ENCODE results near the gene KIF16B.
"Not testable (repeated sequence)": the region's sequence is repeated elsewhere in the genome, so short reads cannot be mapped to it uniquely, and the experiment has no call there.

The KIF16B gene

DNA sequence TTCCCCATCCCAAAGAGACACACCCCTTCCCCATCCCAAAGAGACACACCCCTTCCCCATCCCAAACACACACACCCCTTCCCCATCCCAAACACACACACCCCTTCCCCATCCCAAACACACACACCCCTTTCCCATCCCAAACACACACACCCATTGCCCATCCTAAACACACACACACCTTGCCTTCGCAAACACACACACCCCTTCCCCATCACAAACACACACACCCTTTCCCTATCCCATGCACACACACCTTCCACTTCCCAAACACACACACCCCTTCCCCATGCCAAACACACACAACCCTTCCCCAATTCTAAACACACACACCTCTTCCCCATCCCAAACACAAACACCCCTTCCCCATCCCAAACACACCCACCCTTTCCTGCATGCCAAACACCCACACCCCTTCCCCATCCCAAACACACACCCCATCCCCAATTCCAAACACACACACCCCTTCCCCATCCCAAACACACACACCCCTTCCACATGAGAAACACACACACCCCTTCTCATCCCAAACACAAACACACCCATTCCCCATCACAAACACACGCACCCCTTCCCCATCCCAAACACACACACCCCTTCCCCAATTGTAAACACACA is 315.3 kb downstream of the KIF16B start:
- no peak for DNase-seq (ENCODE audit: low read depth, low spot score)

DNA sequence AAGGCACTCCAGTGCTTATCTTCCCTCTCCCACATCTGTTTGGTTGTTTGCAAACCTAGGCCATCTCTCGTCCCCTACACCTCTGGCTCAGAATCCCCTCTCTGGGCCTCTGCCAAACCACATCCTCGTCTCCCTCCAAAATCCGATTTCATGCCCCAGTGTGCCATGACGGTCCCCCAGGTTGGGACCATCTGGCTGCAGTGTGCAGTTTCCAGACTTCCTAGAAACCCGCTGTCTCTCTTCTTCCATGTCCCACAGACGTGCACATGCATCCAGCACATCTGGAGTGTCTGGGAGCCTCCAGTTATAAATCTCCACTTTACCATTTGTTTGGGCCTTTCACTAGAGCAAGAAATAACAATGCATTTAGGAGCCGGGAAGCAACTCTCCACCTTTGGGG is 316.2 kb downstream of the KIF16B start:
- no peak for DNase-seq (ENCODE audit: low read depth, low spot score)

DNA sequence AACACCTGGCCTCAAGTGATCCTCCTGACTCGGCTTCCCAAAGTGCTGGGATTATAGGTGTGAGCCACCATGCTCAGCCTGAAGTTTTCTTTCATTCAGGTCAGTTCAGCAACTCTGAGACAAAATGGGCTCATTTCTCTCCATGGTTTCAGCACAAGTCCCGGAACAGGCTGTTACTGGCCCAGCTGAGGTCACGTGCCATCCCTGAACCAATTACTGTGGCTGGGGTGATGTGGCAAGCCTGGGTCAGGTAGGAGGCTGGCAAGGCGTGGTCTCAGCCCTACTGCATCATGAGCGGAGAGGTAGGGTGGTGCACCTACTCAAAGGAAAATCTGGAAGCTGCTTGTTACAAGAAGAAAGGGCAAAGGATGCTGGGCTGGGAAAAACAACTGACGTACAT is 326.4 kb downstream of the KIF16B start:
- no peak for DNase-seq (ENCODE audit: low read depth, low spot score)

DNA sequence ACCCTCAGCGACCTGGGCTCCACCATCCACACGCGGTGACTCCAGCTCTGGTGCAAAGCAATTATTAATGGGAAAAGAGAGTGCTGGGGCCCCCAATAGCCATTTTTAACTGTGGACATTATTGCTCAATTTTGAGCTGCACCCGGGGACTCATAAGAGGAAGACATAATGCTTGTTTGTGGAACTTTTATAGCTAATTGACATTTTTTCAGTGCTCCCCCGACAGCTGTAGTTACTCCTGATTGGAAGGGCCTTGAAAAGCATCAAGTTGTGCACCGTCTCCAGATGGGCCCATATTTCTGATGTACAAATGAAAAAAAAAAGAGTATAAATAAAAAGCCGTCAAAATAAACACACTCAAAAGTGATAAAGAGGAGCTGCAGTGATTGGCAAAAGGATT is 327.0 kb downstream of the KIF16B start:
- no peak for DNase-seq (ENCODE audit: low read depth, low spot score)

DNA sequence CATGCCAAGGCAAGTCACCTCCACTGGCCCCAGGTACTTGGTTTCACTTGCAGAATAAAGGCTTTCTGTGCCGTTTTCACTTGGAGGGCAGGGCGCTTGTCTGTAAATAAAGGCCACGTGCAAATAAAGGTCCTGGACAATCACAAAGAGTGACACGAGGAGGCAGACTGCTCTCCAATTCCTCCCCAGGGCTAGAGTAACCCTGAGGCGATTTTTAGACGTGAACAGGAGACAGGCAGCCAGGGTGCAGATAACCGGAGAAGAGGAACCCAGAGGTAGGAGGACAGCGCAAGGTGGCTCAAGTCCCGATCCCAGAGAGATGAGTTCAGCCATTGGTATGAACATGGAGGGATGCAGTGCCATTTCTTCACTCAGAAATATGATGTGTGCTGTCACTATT is 327.4 kb downstream of the KIF16B start:
- no peak for DNase-seq (ENCODE audit: low read depth, low spot score)

DNA sequence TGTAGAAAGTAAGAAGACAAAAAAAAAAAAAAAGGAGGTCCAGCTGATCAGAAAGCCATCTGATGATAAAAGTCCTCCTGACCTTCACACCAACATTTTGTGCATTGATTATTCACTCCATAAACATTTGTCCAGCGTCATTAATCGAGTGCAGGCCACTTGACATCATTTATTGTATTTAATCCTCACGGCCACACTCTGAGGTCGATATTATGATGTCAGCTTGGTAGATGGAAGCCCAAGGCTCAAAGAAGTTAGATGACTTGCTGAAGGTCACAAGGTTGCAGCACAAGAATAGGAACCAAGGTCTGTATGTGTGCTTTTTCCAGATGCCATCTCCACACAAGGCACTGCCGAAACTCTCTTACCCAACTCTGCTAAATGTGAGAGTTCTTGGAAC is 328.4 kb downstream of the KIF16B start:
- DNase-seq (ENCODE audit: low read depth, low spot score): no peak

DNA sequence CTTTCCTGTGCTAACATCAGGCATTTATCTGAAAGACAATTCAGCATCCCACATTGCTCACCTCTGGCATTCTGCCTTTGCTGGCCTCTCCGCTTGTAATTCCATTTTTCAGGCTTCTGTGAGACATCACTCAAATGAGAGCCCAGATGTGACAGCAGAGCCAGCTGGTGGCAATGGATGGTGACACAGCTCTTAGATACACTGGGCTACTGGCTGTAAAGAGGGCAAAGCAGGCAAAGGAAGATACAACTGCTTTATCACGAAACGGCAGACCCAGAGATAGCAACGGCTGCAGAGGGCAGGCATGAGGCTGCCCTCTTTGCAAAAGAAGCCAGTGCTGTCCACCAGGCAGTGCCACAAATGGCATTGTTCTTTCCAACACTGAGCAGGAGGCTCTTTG is 329.8 kb downstream of the KIF16B start:
- no peak for DNase-seq (ENCODE audit: low read depth, low spot score)

DNA sequence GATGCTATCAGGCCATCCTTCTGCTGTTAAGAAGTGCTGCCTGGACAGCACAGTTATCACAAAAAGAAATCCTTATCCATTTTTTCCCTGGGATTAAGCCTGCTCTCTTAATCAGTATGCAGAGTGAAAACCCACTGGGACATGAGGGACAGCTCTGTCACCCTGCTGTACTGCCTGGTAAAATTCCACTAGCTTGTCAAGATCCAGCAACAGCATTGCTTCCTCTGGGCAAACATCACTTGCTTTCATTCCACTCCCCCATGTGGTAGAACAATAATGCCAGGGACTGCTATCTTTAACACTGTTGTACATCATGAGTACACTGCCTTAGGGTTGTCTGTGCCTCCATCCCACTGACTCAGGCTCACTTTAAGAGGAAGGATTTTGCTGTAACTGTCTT is 331.3 kb downstream of the KIF16B start:
- DNase-seq (ENCODE audit: low read depth, low spot score): no peak

DNA sequence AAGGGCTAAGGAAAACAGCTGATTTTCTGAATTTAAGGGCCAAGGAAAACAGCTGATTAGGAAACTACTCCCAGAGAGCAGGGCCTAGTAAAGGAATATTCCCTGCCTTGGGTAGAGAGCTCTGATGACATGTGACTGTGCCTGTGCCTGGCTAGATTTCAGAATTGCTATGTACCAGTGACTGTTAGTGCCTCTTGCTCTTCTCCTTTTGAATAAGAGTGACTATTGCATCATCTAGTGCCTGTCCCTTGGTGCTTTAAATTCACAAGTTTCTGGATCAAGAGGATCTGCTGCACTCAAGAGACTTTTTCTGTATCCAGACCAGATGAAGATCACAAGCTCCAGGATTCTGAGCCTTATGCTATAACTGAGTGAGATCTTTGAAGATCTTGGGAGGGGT is 332.9 kb downstream of the KIF16B start:
- DNase-seq (ENCODE audit: low read depth, low spot score): no peak

DNA sequence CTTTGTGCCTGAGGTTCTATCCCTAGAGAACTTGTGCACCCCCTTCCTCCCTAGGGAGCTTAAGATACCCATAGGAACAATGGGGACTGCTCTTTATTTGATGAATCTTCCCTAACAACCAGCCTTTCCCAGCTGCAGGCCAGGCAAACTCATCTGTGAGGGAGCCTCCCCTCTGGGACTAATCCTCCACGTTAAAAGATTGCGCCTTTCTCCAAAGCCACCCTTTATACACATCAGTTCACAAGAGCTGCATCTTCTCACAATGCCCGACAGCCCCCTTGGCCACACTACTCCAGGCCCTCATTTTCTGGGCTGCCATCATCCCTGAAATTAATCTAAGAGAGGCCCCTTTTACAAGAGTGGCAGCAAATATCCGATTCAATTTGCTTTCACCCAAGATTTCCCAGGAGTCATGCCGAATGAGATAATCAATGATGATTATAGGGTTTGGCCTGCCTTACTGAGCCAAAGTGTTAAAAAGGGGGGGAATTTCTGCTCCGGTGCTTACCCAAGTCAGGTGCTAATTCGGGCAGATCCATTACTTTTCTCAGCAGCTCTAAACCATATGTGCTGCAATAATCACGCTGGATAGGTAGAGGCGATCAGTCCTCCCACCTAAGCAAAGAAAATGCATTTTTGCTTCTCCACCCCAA is 336.5 kb downstream of the KIF16B start:
- DNase-seq (ENCODE audit: low read depth, low spot score): no peak

DNA sequence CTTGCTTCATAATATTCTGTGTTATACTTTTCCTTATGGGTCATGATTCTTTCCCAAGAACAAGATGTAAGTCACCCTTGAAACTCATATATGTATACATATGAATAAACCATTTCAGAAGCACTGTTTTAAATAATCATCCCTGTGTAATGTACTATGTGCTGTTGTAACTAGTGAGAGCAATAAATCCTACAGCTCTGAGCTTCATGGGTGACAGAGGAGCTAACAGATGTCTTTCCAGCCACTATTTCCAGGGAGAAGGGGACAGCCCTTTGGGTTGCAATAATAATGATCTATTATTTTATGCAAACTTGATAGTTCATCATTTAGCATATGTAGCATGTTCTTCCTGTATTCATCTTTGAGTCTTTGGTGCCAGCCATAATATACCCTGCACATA is 342.8 kb downstream of the KIF16B start:
- DNase-seq (ENCODE audit: low read depth, low spot score): no peak

DNA sequence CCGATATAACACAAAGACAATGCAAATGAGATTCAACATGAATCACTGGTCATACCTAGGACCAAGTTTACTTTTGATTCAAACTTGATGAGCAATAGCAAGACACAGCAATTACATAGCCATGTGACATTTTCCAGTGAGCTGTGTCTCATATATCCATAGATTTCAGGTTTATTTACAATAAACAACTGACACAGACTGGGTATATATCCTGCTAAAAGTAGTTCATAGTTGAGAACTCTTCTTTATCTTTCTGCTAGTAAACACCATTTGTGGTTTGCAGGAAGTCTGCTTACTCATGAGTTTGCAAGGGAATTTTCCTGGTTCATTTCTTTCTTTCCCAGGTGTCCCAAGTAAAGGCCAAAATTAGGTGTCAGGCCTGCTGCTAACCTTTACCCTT is 343.4 kb downstream of the KIF16B start:
- no peak for DNase-seq (ENCODE audit: low read depth, low spot score)

DNA sequence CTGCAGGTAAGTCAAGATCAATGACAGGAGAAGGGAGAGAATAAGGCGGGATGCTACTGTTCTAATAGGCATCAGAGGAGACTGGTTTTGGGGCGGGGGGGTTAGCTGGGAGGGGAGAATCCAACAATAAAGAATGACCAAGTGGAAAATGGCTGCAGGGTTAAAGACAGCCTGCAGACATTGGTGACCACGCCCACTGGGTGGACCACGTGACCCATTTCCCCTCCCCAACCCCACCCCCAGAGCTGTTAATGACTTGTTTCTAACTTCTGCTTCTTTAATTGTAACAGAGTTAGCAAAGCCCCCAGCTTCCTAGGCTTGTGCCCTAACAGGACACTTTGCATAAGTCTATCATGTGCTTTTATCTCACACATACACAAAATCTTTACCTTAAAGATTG is 344.5 kb downstream of the KIF16B start:
- DNase-seq (ENCODE audit: low read depth, low spot score): no peak

DNA sequence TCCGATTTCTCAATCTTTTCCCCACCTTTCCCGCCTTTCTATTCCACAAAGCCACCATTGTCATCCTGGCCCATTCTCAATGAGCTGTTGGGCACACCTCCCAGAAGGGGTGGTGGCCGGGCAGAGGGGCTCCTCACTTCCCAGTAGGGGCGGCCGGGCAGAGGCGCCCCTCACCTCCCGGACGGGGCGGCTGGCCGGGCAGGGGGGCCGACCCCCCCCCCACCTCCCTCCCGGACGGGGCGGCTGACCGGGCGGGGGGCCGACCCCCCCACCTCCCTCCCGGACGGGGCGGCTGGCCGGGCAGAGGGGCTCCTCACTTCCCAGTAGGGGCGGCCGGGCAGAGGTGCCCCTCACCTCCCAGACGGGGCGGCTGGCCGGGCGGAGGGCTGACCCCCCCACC is 346.3 kb downstream of the KIF16B start:
- DNase-seq (ENCODE audit: low read depth, low spot score): not testable (repeated sequence)

DNA sequence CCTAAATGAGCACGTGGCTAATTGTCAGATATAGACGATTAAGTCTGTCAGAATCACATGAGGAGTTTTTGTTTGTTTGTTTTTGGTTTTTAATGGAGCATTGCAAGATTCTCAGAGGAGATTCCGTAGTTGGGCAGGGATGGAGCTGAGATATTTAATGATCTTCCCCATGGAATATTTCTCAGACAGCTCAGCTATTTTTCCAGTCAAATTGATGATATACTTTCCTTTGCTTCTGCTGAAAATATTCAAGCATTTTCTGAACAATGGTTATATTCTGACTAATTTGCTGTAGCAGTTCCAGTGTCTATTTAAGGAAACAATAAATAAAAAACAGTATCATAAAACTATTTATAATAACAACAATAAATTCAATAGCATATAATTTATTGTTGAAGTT is 348.4 kb downstream of the KIF16B start:
- no peak for DNase-seq (ENCODE audit: low read depth, low spot score)

DNA sequence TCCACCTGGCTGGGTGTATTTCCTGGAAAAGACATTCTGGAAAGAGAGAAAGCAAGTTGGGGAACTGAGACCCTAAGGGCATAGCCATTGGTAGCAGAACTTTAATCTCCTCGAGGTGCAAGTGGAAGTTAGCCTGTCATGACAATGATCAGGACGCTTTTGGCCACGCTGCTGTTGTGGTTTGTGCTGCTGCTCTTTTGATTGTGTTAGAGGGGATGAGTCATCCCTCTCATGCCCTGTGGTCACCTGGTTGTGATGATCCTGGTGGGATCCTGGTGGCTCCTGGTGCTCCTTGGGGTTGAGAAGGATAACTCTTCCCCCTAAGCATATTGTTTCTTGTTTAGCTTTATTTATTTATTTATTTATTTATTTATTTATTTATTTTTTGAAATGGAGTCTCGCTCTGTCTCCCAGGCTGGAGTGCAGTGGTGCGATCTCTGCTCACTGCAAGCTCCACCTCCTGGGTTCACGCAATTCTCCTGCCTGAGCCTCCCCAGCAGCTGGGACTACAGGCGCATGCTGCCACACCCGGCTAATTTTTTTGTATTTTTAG is 350.3 kb downstream of the KIF16B start:
- DNase-seq (ENCODE audit: low read depth, low spot score): no peak

Measured in activated naive CD8-positive, alpha-beta T cell treated with anti-CD3 and anti-CD28 coated beads, Interleukin-2, amount 50 U/mL, for 16 hours (primary cell).